Left lung (tissue), 10 donors: Measurements from ENCODE around the gene PCSK6. TPM values are rescaled to one million over a fixed set of nuclear protein-coding genes. Genes with fewer than 3 reads are reported as not detected.
"Not testable (repeated sequence)": the region's sequence is repeated elsewhere in the genome, so short reads cannot be mapped to it uniquely, and the experiment has no call there.

Experiments
- ATAC-seq: fragments of 200-7000 bp; cut with Tn5 transposase; one replicate; pipeline ENCODE4 v1.9.1; 2020; ENCODE audit warnings: moderate library complexity
- DNase-seq, 4 donors: peaks; one replicate each; pipeline ENCODE4 v3.0.0-alpha.2; 2013 to 2020
- H3K27ac ChIP-seq, 2 donors: fragments of 200-600 bp; sonication (generic) in 1 of 2; one replicate each; pipeline versions ENCODE4 v1.5.0 to v1.8.0; 2020 to 2021
- H3K27me3 ChIP-seq, 2 donors: fragments of 200-600 bp; sonication (generic) in 1 of 2; one replicate each; pipeline versions ENCODE4 v1.5.0 to v1.8.0; 2020 to 2021
- H3K36me3 ChIP-seq, 2 donors: fragments of 200-600 bp; sonication (generic) in 1 of 2; one replicate each; pipeline versions ENCODE4 v1.5.0 to v1.8.0; 2020 to 2021
- H3K4me1 ChIP-seq, 2 donors: fragments of 200-600 bp; one replicate each; pipeline ENCODE4 v1.8.0; 2021
- H3K4me3 ChIP-seq, 2 donors: fragments of 200-600 bp; sonication (generic) in 1 of 2; one replicate each; pipeline versions ENCODE4 v1.5.0 to v1.8.0; 2020 to 2021; ENCODE audit warnings: mild to moderate bottlenecking in 1 of 2
- H3K9me3 ChIP-seq, 2 donors: fragments of 200-600 bp; sonication (generic) in 1 of 2; one replicate each; pipeline versions ENCODE4 v1.5.0 to v1.8.0; 2020 to 2021
- CTCF ChIP-seq, 2 donors: fragments of 200-600 bp; sonication (generic) in 1 of 2; IDR thresholded peaks; one replicate each; pipeline versions ENCODE4 v1.5.0 to v1.8.0; 2021; ENCODE audit warnings: antibody characterized with exemption in 2 of 2
- intact Hi-C, 2 donors: fragments of 100-400 bp; cut with DNase I; formaldehyde crosslinking; loops; one replicate each; pipeline versions ENCODE4 v1.11.2 to v1.14.2; 2022
- polyA plus RNA-seq, 6 donors: library from polyadenylated mRNA; unstranded; fragments of 120-200 nt; gene quantifications; one replicate each; pipeline ENCODE4 v1.2.1, GENCODE V29; 2013; ENCODE audit not compliant: insufficient read length in 6 of 6
- total RNA-seq, 2 donors: library from RNA; stranded (reverse); fragmentation: NEBNext Ultra II Directional; extraction: Animal tissue kit (Norgen Biotek cat#: 25700); gene quantifications; one replicate each; pipeline ENCODE4 v1.2.1, GENCODE V29; 2021
- donor health status: DM: no; HTN: yes; CAD: no.
- donor health status: DM: no; HTN: no; CAD: no.

The PCSK6 gene
- total and polyA plus RNA-seq, 8 donors = 7.7 to 25.7 (median 22.8) TPM

GRCh38 chr15:101469520-101470288 is 19.8 kb downstream of the PCSK6 start:
- no peak for DNase-seq
- peaks cover 0 to 14% of the 10 kb centered on the region in 2 donors for H3K27me3 ChIP-seq
- H3K4me3 ChIP-seq = no peak overlapping the region
- ATAC-seq = no peak
- H3K27ac ChIP-seq = no peak overlapping the region
- no peaks in the 10 kb centered on the region for H3K9me3 ChIP-seq
- intact Hi-C loops = no loop called here
- no peak for TF ChIP-seq CTCF (IDR thresholded peaks at IDR 0.05)
- H3K4me1 ChIP-seq = no peaks in the 10 kb centered on the region
- H3K36me3 ChIP-seq = no peaks in the 10 kb centered on the region

GRCh38 chr15:101466188-101466587 is 23.3 kb downstream of the PCSK6 start:
- intact Hi-C loops = no loop called here

GRCh38 chr15:101464999-101465669 is 24.4 kb downstream of the PCSK6 start:
- H3K9me3 ChIP-seq = no peaks in the 10 kb centered on the region
- H3K4me3 ChIP-seq = no peak overlapping the region
- peaks cover 0 to 17% of the 10 kb centered on the region in 2 donors for H3K27me3 ChIP-seq
- ATAC-seq = no peak
- H3K4me1 ChIP-seq = no peaks in the 10 kb centered on the region
- intact Hi-C loops = no loop called here
- H3K27ac ChIP-seq = no peak overlapping the region
- H3K36me3 ChIP-seq = no peaks in the 10 kb centered on the region
- no peak for DNase-seq
- TF ChIP-seq CTCF (IDR thresholded peaks at IDR 0.05) = no peak

More at GRCh38 chr15:101466188-101466587, 23.3 kb downstream of the PCSK6 start:
- Histone ChIP-seq H3K9me3 (no peaks in the 10 kb centered on the region), H3K27ac (no peak overlapping the region), H3K36me3 (no peaks in the 10 kb centered on the region), H3K4me3 (no peak overlapping the region), H3K27me3 (peaks cover 0 to 17% of the 10 kb centered on the region in 2 donors), H3K4me1 (no peaks in the 10 kb centered on the region)
- no peak for TF ChIP-seq CTCF (IDR thresholded peaks at IDR 0.05)
- DNase-seq = no peak
- ATAC-seq = no peak

- TF ChIP-seq CTCF (IDR thresholded peaks at IDR 0.05) = no peak
Measured at GRCh38 chr15:101464256-101464998, 25.1 kb downstream of the PCSK6 start.

GRCh38 chr15:101463696-101464095 is 25.8 kb downstream of the PCSK6 start:
- H3K36me3 ChIP-seq, H3K27me3 ChIP-seq, H3K9me3 ChIP-seq, DNase-seq, intact Hi-C loops, H3K4me1 ChIP-seq, ATAC-seq, H3K27ac ChIP-seq, H3K4me3 ChIP-seq: not testable (repeated sequence)

More at GRCh38 chr15:101464256-101464998, 25.1 kb downstream of the PCSK6 start:
- H3K4me1 ChIP-seq = no peaks in the 10 kb centered on the region
- H3K27ac ChIP-seq = no peak overlapping the region
- peaks cover 0 to 12% of the 10 kb centered on the region in 2 donors for H3K27me3 ChIP-seq
- ATAC-seq (no peak), DNase-seq (no peak)
- intact Hi-C loops = no loop called here
- no peaks in the 10 kb centered on the region for H3K9me3 ChIP-seq
- no peak overlapping the region for H3K4me3 ChIP-seq
- no peaks in the 10 kb centered on the region for H3K36me3 ChIP-seq
